GM12874 (cell line): ENCODE measurements around the gene VPS8.

ENCODE experiments used
- CTCF ChIP-seq: IDR thresholded peaks from 2 replicates; pipeline ENCODE4 v1.5.1; 2011; ENCODE audit warnings: low read depth, mild to moderate bottlenecking, control low read depth, low read length, moderate library complexity; ENCODE audit not compliant: insufficient read depth

Gene VPS8

DNA sequence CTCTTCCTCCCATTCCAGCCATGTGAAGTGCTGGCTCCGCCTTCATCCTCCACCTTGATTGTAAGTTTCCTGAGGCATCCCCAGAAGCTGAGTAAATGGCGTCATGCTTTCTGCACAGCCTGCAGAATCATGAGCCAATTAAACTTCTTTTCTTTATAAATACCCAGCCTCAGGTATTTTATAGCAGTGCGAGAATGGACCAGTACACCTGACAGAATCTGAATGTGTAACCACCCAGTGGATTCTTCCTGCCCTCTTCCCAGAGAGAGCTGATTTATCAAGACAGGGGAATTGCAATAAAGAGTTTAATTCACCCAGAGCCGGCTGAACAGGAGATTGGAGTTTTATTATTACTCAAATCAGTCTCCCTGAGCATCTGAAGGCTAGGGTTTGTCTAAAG lies 254.3 kb downstream of the VPS8 start:
- no peak for TF ChIP-seq CTCF

GRCh38 chr3:185067173-185067572 lies 255.2 kb downstream of the VPS8 start:
- TF ChIP-seq CTCF, result no peak

GRCh38 chr3:185069037-185070030 lies 257.4 kb downstream of the VPS8 start:
- peak; percentile 27; the same call in 1 of the 2 replicates for TF ChIP-seq CTCF

DNA sequence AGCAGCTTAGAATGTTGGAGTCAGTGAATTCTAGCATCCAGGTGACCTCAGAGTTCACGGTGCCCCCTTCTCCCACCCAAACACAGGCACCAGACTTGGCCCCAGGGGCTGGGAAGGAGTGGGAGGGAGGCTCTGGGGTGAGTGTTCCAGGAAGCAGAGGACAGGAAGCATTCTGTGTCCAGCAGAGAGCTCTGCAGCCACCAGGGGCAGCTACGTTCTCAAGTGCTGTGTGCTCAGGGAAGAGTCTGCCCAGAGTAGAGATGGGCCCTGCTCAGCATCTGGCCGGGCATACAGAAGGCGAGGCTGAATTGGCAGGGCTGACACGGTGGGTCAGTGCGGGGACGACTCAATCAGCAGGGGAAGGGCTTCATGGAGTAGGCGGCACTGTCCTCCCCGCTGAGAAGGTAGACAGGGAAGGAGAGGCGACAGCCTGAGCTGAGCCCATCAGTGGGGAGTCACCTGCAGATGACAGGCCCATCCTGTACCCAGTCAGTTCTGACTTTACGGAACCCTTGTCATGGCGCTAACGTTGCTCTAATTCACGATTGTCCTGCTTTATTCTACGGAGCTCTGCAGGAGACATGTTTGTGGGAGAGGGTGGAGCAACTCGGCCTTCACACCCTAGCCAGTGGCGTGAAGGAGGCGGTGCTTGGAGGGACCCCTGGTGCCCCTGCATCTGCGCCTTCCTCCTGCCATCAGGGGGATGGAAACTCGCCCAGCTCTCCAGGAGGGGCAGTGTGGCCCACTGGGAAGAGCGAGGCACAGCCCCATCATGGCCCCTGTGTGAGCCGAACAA lies 258.7 kb downstream of the VPS8 start:
- no peak for TF ChIP-seq CTCF

- no peak for TF ChIP-seq CTCF
These were observed 259.4 kb downstream of the VPS8 start for GRCh38 chr3:185071287-185071800.

GRCh38 chr3:185075547-185075946 lies 263.6 kb downstream of the VPS8 start:
- TF ChIP-seq CTCF, result no peak

DNA sequence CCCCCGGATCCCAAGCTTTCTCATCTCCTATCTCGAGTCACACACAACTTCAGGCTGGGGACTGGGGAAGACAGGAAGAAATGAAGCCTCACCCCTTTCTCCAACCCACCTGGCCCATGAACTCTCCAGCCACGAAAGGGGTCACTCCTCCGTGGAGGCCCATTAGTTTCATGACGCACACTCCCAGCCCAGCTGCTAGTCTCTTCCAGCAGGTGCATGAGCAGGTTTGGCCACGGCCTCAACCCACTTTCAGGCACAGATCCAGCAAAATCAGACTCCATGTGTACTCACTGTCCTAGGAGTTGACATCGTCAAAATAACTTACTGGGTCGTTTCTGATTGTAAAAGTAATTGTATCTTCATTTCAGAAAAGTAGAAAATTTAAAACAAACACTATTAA lies 264.3 kb downstream of the VPS8 start:
- TF ChIP-seq CTCF, result no peak
